Right lobe of liver (tissue), 4 donors: ENCODE data around the gene HTRA3.

Experiments used
- CTCF ChIP-seq, 4 donors: fragments of 200-600 bp in 3 of 4; fragments of 450-650 bp in 1 of 4; IDR thresholded peaks; one replicate each; pipeline versions ENCODE4 v1.5.1 to v1.8.0; 2016 to 2022; ENCODE audit warnings: antibody characterized with exemption in 4 of 4, mild to moderate bottlenecking in 2 of 4
- POLR2A ChIP-seq: fragments of 450-650 bp; IDR thresholded peaks from one replicate; pipeline ENCODE4 v1.6.1; 2017; ENCODE audit warnings: antibody characterized with exemption, mild to moderate bottlenecking
- donor health status: DM: no; HTN: no; CAD: no.
- donor health status: DM: no; HTN: no; CAD: no.
- donor health status: DM: no; HTN: yes; CAD: no.

- TF ChIP-seq CTCF (IDR thresholded peaks at IDR 0.05) (no peak), POLR2A (no peak)
These were observed 8.9 kb upstream of the HTRA3 start for GRCh38 chr4:8260656-8261111.
